ENCODE measurements around the gene ACAA2. TPM values are rescaled to one million over a fixed set of nuclear protein-coding genes. Genes with fewer than 3 reads are reported as not detected.

Gene ACAA2
- total and polyA plus RNA-seq, 10 of the 15 experiments (the other 5 are each of a cell fraction or from before 2014, with no cell fraction given): 43.1 to 134 (median 64.6) TPM

DNA sequence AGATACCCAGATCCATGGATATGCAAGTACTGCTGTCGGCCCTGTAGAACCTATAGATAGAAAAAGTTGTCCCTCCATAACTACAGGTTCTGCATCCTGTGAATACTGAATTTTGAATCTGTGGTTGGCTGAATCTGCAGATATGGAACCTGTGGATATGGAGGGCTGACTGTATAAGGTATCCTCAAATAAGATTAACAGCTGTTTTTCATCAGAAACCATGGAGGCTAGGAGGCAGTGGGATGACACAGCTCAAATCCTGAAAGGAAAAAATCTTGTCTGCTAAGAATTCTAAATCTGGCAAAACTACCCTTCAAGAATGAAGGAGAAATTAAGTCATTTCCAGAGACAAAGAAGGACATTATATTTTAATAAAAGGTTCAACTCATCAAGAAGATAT, 14.7 kb upstream of the ACAA2 start (continued):
- TF ChIP-seq ELK1 (IDR thresholded peaks at IDR 0.05; ENCODE audit: low read depth, low read length): no peak
- no peak for TF ChIP-seq TCF12 (IDR thresholded peaks at IDR 0.05; ENCODE audit: low read depth, low read length)
- TF ChIP-seq ATF3 (IDR thresholded peaks at IDR 0.05; ENCODE audit: borderline replicate concordance, extremely low read depth, low read depth, low read length): no peak
- TF ChIP-seq, protein P1, sequence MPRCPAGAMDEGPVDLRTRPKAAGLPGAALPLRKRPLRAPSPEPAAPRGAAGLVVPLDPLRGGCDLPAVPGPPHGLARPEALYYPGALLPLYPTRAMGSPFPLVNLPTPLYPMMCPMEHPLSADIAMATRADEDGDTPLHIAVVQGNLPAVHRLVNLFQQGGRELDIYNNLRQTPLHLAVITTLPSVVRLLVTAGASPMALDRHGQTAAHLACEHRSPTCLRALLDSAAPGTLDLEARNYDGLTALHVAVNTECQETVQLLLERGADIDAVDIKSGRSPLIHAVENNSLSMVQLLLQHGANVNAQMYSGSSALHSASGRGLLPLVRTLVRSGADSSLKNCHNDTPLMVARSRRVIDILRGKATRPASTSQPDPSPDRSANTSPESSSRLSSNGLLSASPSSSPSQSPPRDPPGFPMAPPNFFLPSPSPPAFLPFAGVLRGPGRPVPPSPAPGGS (IDR thresholded peaks at IDR 0.05; ENCODE audit: borderline replicate concordance, insufficient read depth, low read depth, low read length, poor library complexity, severe bottlenecking): no peak
- no peak for TF ChIP-seq TAF1 (IDR thresholded peaks at IDR 0.05; ENCODE audit: borderline replicate concordance, low read depth, low read length)
- TF ChIP-seq CBX3 (IDR thresholded peaks at IDR 0.05; ENCODE audit: borderline replicate concordance, low read depth): no peak
- TF ChIP-seq, protein P2, sequence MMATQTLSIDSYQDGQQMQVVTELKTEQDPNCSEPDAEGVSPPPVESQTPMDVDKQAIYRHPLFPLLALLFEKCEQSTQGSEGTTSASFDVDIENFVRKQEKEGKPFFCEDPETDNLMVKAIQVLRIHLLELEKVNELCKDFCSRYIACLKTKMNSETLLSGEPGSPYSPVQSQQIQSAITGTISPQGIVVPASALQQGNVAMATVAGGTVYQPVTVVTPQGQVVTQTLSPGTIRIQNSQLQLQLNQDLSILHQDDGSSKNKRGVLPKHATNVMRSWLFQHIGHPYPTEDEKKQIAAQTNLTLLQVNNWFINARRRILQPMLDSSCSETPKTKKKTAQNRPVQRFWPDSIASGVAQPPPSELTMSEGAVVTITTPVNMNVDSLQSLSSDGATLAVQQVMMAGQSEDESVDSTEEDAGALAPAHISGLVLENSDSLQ (IDR thresholded peaks at IDR 0.05): no peak
- no peak for TF ChIP-seq SMAD1 (IDR thresholded peaks at IDR 0.05; ENCODE audit: low read depth, partially characterized antibody)
- TF ChIP-seq NRF1 (conservative IDR thresholded peaks at IDR 0.05; ENCODE audit: low read depth, low read length): no peak
- no peak for TF ChIP-seq NFXL1 (IDR thresholded peaks at IDR 0.05; ENCODE audit: borderline replicate concordance)
- TF ChIP-seq CEBPZ (IDR thresholded peaks at IDR 0.05; ENCODE audit: low read depth, low read length): no peak
- TF ChIP-seq CTCF (IDR thresholded peaks at IDR 0.05 in 2 of 3, conservative IDR thresholded peaks at IDR 0.05 in 1 of 3; ENCODE audit: control insufficient read depth in 2 of 3, extremely low read depth in 1 of 3, insufficient read depth in 1 of 3, low read depth in 3 of 3, low read length in 3 of 3): no peak
- TF ChIP-seq FOXM1 (IDR thresholded peaks at IDR 0.05; ENCODE audit: low read depth, low read length): no peak
